Loucy (cell line): ENCODE data around the gene IGF1R.

Experiments used
- CTCF ChIP-seq: fragments of 200-600 bp; sonication (generic); conservative IDR thresholded peaks from 2 replicates; pipeline ENCODE4 v1.5.1; 2014; ENCODE audit warnings: mild to moderate bottlenecking, antibody characterized with exemption, low read length
- EZH2phosphoT487 ChIP-seq: fragments of 200-600 bp; IDR thresholded peaks from 2 replicates; pipeline ENCODE4 v1.6.1; 2018; ENCODE audit warnings: antibody characterized with exemption, mild to moderate bottlenecking, moderate library complexity, borderline replicate concordance

GRCh38 chr15:98773616-98774015 lies 125.3 kb downstream of the IGF1R start:
- no peak for TF ChIP-seq CTCF
- no peak for TF ChIP-seq EZH2phosphoT487
